ENCODE data around the gene OR7C1.

GRCh38 chr19:14809272-14810057 lies 25.5 kb downstream of the OR7C1 start:
- TF ChIP-seq CTCF (IDR thresholded peaks at IDR 0.05; ENCODE audit: low read length) = no peak
- TF ChIP-seq EZH2 (IDR thresholded peaks at IDR 0.05; ENCODE audit: borderline replicate concordance, low read length) = no peak

Data from OCI-LY1 (cell line).